ENCODE measurements around the gene RADIL. TPM values are rescaled to one million over a fixed set of nuclear protein-coding genes. Genes with fewer than 3 reads are reported as not detected.
A peak's percentile ranks its signal among the peaks of the same experiment; 100 is the strongest.

Gene RADIL
- total RNA-seq, 4 donors from 2014 or later, result 0.80 to 6.2 (median 1.7) TPM

DNA sequence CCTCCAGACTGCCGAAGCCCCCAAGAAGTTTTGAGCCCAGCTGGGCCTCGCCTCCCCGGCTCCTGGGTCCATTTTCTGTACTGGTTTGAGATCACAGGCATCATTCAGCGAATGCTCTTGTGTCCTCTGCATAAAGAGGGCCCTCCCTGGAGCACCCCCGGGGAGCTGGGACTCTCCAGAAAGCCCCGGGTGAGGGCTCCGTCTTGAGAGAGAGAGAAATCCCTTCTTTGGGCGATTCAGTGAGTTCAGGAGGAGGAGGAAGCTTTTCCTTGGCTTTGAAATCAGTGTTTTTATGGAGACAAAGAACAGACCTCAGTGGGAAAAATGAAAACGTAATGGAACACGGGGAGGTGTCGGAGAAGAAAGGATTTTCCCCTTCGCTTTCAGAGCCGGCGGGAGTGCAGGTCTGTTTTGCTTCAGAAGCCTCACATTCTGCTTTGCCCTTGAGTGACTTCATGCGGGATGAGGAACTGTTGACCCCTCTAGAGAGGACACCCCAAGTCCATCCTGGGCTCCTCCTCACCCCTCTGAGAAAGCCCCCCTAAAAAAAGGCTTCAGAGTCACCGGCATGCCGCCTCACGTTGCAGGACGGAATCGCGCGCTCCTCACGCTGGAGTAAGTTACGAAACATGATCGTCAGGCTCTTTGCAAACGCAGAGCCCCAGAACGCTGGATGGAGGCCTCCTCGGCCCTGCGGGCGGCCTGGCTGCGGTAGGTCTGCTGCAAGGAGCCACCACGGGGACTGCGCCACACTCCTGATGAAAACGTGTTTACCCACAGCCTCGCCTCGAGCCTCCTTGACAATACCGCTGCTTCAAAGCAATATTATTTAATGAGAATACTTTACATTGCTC lies 116.6 kb downstream of the RADIL start:
- peak overlapping the region in 3 of 4 donors; percentile 6 to 14 (median 12) for H3K4me3 ChIP-seq
- H3K4me1 ChIP-seq, result peaks cover 0 to 18% (median 8%) of the 10 kb centered on the region in 4 donors
- peak; percentile 32 for DNase-seq
- H3K27me3 ChIP-seq, result no peaks in the 10 kb centered on the region
- intact Hi-C loops (cut with DNase I; ENCODE audit: low total_unique reads) (no loop called here), in situ Hi-C loops (cut with MboI; ENCODE audit: low pct_ligation_motif_present in 1 of 4, low pct_unique_long_range_greater_than_20kb in 1 of 4, low sequenced_read_pairs in 3 of 4) (loop anchor here in 2 of 4 donors (25.0 kb wide), 1 partner anchor 155 kb away; no protein-coding TSS in a partner anchor)
- H3K9me3 ChIP-seq, result no peaks in the 10 kb centered on the region
- 52 to 80% methylated on average over 8 to 37 of the region's 37 CpGs for WGBS, 2 donors (ENCODE audit: low coverage in 1 of 2)
- TF ChIP-seq POLR2A (IDR thresholded peaks at IDR 0.05), result no peak
- peak; percentile 35 for TF ChIP-seq EP300 (IDR thresholded peaks at IDR 0.05; ENCODE audit: low read depth)
- TF ChIP-seq POLR2AphosphoS5 (IDR thresholded peaks at IDR 0.05), result peak; percentile 28 to 61 (median 33)
- H3K27ac ChIP-seq, result peak overlapping the region; percentile 82 to 94 (median 88)
- H3K36me3 ChIP-seq, result peaks cover 0 to 21% (median 11%) of the 10 kb centered on the region in 4 donors

DNA sequence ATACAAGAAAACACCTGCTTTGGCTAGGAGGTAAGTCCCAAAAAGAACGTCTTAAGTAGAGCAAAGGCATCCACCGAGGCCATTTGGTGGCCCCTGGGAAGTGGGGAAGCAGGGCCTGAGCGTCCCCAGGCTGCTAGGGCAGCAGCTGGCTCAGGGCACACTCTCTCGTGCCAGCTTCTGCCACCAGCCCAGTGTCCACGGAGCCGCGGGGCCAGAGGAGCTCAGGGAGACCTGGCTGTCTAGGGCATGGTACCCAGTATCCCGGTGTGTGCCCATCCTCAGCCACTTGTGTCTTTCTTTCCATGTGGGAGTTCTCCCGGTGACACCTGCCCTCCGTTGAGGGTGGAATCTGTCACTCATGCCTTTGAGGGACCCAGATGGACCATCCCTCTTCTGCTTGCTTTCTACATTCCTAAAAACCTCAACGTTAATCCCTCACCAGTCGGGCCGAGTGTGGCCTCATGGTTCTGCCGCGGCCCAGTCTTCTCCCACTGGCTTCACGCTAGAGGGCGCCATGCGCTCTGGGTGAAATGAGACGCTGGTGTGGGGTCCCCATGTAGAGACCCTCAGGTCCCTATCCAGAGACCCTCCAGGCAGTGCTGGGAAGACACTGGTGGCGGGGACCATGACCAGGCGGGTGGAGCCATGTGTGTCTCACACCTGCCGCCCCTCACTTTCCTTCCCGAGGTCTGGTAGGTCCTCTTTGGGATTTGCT lies 117.6 kb downstream of the RADIL start:
- no peaks in the 10 kb centered on the region for H3K9me3 ChIP-seq
- intact Hi-C loops (cut with DNase I; ENCODE audit: low total_unique reads), result no loop called here
- H3K27me3 ChIP-seq, result no peaks in the 10 kb centered on the region
- TF ChIP-seq, protein P1, sequence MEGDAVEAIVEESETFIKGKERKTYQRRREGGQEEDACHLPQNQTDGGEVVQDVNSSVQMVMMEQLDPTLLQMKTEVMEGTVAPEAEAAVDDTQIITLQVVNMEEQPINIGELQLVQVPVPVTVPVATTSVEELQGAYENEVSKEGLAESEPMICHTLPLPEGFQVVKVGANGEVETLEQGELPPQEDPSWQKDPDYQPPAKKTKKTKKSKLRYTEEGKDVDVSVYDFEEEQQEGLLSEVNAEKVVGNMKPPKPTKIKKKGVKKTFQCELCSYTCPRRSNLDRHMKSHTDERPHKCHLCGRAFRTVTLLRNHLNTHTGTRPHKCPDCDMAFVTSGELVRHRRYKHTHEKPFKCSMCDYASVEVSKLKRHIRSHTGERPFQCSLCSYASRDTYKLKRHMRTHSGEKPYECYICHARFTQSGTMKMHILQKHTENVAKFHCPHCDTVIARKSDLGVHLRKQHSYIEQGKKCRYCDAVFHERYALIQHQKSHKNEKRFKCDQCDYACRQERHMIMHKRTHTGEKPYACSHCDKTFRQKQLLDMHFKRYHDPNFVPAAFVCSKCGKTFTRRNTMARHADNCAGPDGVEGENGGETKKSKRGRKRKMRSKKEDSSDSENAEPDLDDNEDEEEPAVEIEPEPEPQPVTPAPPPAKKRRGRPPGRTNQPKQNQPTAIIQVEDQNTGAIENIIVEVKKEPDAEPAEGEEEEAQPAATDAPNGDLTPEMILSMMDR (IDR thresholded peaks at IDR 0.05), result peak in 2 of 5 experiments; percentile 12 to 23
- TF ChIP-seq EP300 (IDR thresholded peaks at IDR 0.05; ENCODE audit: low read depth), result no peak
- peak overlapping the region; percentile 82 to 94 (median 88) for H3K27ac ChIP-seq
- DNase-seq, result no peak
- in situ Hi-C loops (cut with MboI; ENCODE audit: low pct_ligation_motif_present in 1 of 4, low pct_unique_long_range_greater_than_20kb in 1 of 4, low sequenced_read_pairs in 3 of 4), result loop anchor here in 2 of 4 donors (25.0 kb wide), 1 partner anchor 154 kb away; no protein-coding TSS in a partner anchor
- H3K4me3 ChIP-seq, result no peak overlapping the region
- H3K4me1 ChIP-seq, result peaks cover 0 to 18% (median 8%) of the 10 kb centered on the region in 4 donors
- WGBS, 2 donors (ENCODE audit: low coverage in 1 of 2), result 77% methylated on average over 23 of the region's 23 CpGs; no CpG with 5 or more reads in 1 of the 2 donors
- peaks cover 0 to 29% (median 14%) of the 10 kb centered on the region in 4 donors for H3K36me3 ChIP-seq

DNA sequence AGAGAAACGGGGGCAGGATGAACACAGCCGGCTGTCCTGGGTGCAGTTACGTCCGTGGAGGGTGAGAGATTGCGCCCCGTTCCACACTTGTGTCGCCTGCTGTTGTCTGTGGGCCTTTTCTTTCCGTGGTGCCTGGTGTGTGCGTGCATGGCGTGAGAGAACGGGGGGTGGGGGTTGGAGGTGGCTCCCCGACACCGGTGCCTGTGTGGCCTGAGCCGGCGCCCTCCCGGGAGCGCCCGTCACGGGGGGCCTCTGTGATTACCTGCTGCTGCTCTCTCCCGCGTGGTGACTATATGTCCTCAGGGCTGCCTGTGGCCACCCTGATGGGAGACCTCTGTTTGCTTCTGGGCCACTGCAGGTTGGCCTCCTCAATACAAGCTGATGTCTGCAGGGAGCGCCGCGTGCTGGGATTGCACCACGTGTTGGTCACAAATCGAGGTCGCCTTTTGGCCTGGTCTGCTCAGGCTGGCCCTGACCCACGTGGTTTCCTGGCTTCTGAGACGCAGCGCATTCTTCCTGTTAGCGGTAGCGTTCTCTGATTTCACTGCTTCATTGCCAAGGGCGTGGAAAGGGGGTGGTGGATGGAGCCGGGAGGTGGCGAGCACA lies 119.0 kb downstream of the RADIL start:
- no peak for DNase-seq
- Histone ChIP-seq H3K4me1 (peaks cover 0 to 16% (median 8%) of the 10 kb centered on the region in 4 donors), H3K27me3 (no peaks in the 10 kb centered on the region), H3K4me3 (no peak overlapping the region), H3K9me3 (no peaks in the 10 kb centered on the region), H3K36me3 (peaks cover 0 to 39% (median 18%) of the 10 kb centered on the region in 4 donors), H3K27ac (peak overlapping the region; percentile 82 to 94 (median 88))
- intact Hi-C loops (cut with DNase I; ENCODE audit: low total_unique reads), result no loop called here
- in situ Hi-C loops (cut with MboI; ENCODE audit: low pct_ligation_motif_present in 1 of 4, low pct_unique_long_range_greater_than_20kb in 1 of 4, low sequenced_read_pairs in 3 of 4), result loop anchor here in 2 of 4 donors (25.0 kb wide), 1 partner anchor 152 kb away; no protein-coding TSS in a partner anchor
- TF ChIP-seq EP300 (IDR thresholded peaks at IDR 0.05; ENCODE audit: low read depth) (no peak), POLR2AphosphoS5 (IDR thresholded peaks at IDR 0.05) (peak in 1 of 3 donors; percentile 52)
- 91 to 100% methylated on average over 2 to 35 of the region's 35 CpGs for WGBS, 2 donors (ENCODE audit: low coverage in 1 of 2)

DNA sequence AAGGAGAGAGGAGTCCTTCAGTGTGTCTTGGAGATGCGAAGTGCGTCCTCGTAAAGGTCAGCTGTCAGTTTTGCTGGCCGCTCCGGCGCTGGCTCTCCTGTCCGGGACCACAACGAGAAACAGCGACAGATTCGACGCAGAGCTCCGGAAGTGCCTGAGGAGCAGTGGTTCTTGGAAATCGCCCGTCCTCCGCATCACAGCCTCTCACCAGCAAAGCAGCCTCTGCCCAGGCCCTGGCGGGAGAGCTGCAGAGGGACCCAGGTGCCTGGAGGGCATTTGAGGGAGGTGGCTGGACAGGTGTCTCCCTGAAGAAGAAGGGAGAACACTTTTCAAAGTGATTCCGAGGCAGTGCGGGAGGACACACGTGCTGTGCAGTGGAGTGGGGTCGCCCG lies 119.7 kb downstream of the RADIL start:
- peaks cover 0 to 45% (median 20%) of the 10 kb centered on the region in 4 donors for H3K36me3 ChIP-seq
- intact Hi-C loops (cut with DNase I; ENCODE audit: low total_unique reads) (no loop called here), in situ Hi-C loops (cut with MboI; ENCODE audit: low pct_ligation_motif_present in 1 of 4, low pct_unique_long_range_greater_than_20kb in 1 of 4, low sequenced_read_pairs in 3 of 4) (loop anchor here in 2 of 4 donors (25.0 kb wide), 1 partner anchor 151 kb away; no protein-coding TSS in a partner anchor)
- DNase-seq, result no peak
- no peak overlapping the region for H3K4me3 ChIP-seq
- H3K9me3 ChIP-seq, result no peaks in the 10 kb centered on the region
- peaks cover 0 to 15% (median 8%) of the 10 kb centered on the region in 4 donors for H3K4me1 ChIP-seq
- H3K27ac ChIP-seq, result no peak overlapping the region
- TF ChIP-seq, protein P1 (IDR thresholded peaks at IDR 0.05), result no peak
- no peak for TF ChIP-seq EP300 (IDR thresholded peaks at IDR 0.05; ENCODE audit: low read depth)
- no peak for TF ChIP-seq POLR2AphosphoS5 (IDR thresholded peaks at IDR 0.05)
- no peak for TF ChIP-seq POLR2A (IDR thresholded peaks at IDR 0.05)
- H3K27me3 ChIP-seq, result no peaks in the 10 kb centered on the region
- WGBS, 2 donors (ENCODE audit: low coverage in 1 of 2), result 96 to 100% methylated on average over 4 to 21 of the region's 21 CpGs
